ENCODE data around the gene GPC6.

Gene GPC6

GRCh38 chr13:93915269-93915809 is 688.7 kb downstream of the GPC6 start:
- TF ChIP-seq, protein P1, sequence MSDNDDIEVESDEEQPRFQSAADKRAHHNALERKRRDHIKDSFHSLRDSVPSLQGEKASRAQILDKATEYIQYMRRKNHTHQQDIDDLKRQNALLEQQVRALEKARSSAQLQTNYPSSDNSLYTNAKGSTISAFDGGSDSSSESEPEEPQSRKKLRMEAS (IDR thresholded peaks at IDR 0.05; ENCODE audit: low read depth, low read length), result no peak
- no peak for TF ChIP-seq MYC (IDR thresholded peaks at IDR 0.05; ENCODE audit: low read depth, low read length)
- no peak for DNase-seq (ENCODE audit: low read depth)
- H3K4me3 ChIP-seq (ENCODE audit: low read depth, low read length), result no peak overlapping the region

DNA sequence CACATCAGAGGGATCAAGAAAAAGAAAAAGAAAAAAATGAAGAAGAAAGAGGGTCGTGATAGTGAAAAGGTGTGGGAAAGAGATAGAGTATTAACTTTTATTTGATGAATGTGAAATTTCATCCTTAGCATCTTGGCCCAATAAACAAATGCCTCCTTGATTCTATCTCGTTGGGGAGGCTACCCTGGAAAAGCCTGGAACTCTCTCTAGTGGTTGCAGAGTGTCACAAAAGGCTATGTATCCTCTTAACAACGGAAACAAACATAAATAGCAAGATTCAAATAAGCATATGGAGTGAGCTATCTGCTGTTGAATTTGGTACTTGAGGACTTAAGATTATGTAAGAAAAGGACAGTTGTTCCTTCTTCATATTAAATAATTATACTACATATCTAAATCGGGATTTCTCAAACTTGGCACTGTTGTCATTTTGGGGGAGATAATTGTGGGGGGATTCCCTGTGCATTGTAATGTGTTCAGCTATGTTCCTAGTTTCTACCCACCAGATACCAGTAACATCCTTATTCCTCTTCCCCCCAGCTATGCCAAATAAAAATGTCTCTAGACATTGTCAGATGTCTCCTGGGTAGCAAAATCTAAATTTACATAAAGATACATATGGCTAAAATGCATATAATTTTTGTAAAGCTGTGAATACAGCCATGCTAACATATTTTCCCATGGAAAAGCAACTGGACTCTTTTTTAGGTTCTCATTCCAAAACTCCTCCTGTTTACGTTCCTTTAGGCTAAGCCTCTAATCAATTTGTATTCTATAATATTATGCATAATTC is 695.7 kb downstream of the GPC6 start:
- H3K4me3 ChIP-seq (ENCODE audit: low read depth, low read length), result no peak overlapping the region
- TF ChIP-seq, protein P2, sequence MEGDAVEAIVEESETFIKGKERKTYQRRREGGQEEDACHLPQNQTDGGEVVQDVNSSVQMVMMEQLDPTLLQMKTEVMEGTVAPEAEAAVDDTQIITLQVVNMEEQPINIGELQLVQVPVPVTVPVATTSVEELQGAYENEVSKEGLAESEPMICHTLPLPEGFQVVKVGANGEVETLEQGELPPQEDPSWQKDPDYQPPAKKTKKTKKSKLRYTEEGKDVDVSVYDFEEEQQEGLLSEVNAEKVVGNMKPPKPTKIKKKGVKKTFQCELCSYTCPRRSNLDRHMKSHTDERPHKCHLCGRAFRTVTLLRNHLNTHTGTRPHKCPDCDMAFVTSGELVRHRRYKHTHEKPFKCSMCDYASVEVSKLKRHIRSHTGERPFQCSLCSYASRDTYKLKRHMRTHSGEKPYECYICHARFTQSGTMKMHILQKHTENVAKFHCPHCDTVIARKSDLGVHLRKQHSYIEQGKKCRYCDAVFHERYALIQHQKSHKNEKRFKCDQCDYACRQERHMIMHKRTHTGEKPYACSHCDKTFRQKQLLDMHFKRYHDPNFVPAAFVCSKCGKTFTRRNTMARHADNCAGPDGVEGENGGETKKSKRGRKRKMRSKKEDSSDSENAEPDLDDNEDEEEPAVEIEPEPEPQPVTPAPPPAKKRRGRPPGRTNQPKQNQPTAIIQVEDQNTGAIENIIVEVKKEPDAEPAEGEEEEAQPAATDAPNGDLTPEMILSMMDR (IDR thresholded peaks at IDR 0.05; ENCODE audit: low read depth, low read length), result no peak
- TF ChIP-seq, protein P1 (IDR thresholded peaks at IDR 0.05; ENCODE audit: low read depth, low read length), result no peak
- TF ChIP-seq POLR2A (IDR thresholded peaks at IDR 0.05; ENCODE audit: extremely low read depth, insufficient read length) (no peak), MYC (IDR thresholded peaks at IDR 0.05; ENCODE audit: low read depth, low read length) (no peak)
- no peak for DNase-seq (ENCODE audit: low read depth)

DNA sequence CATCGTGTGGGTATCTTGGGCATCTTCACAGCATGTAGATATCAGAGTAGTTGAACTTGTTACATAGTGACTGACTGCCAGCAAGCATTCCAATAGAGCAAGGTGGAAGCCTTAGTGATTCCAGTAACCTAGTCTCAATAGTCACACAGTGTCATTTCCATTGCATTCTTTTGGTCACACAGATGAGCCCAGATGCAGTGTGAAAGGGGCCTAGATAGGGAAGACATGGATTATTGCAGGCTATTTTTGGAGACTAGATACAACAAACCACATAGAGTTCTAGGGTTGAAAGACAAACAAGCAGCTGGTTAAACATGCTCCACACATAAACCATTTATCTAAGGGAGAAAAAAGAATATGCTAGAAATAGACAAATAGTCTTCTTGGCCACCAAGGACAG is 699.4 kb downstream of the GPC6 start:
- TF ChIP-seq, protein P2 (IDR thresholded peaks at IDR 0.05; ENCODE audit: low read depth, low read length), result no peak
- TF ChIP-seq, protein P1 (IDR thresholded peaks at IDR 0.05; ENCODE audit: low read depth, low read length), result no peak
- TF ChIP-seq POLR2A (IDR thresholded peaks at IDR 0.05; ENCODE audit: extremely low read depth, insufficient read length) (no peak), MYC (IDR thresholded peaks at IDR 0.05; ENCODE audit: low read depth, low read length) (no peak)
- H3K4me3 ChIP-seq (ENCODE audit: low read depth, low read length), result no peak overlapping the region
- no peak for DNase-seq (ENCODE audit: low read depth)

DNA sequence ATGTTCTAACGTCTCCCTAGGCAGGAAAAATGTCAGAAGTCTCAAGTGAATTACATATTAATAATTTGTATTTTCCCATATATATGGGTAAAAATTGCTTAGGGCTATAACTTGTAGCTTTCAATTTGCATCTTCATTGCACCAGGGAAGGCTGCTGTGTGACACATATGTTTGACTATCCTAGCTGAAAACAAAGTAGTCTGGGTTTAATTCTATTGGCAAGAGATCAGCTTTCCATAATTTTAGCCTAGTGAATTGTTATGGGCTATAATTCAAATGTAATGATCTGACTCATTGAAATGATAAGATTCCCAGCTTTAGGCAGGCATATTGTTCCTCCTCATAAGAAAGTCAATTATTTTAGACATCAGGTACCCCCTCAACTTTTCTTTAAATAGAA is 699.8 kb downstream of the GPC6 start:
- TF ChIP-seq, protein P1 (IDR thresholded peaks at IDR 0.05; ENCODE audit: low read depth, low read length), result no peak
- TF ChIP-seq MYC (IDR thresholded peaks at IDR 0.05; ENCODE audit: low read depth, low read length) (no peak), POLR2A (IDR thresholded peaks at IDR 0.05; ENCODE audit: extremely low read depth, insufficient read length) (no peak)
- TF ChIP-seq, protein P2 (IDR thresholded peaks at IDR 0.05; ENCODE audit: low read depth, low read length), result no peak

GRCh38 chr13:93927431-93927830 is 700.8 kb downstream of the GPC6 start:
- no peak overlapping the region for H3K4me3 ChIP-seq (ENCODE audit: low read depth, low read length)
- no peak for DNase-seq (ENCODE audit: low read depth)
- TF ChIP-seq MYC (IDR thresholded peaks at IDR 0.05; ENCODE audit: low read depth, low read length), result no peak
- TF ChIP-seq, protein P2 (IDR thresholded peaks at IDR 0.05; ENCODE audit: low read depth, low read length), result no peak
- TF ChIP-seq, protein P1 (IDR thresholded peaks at IDR 0.05; ENCODE audit: low read depth, low read length), result no peak
- TF ChIP-seq POLR2A (IDR thresholded peaks at IDR 0.05; ENCODE audit: extremely low read depth, insufficient read length), result no peak

More for the DNA sequence above, 699.8 kb downstream of the GPC6 start:
- no peak for DNase-seq (ENCODE audit: low read depth)
- H3K4me3 ChIP-seq (ENCODE audit: low read depth, low read length), result no peak overlapping the region

GRCh38 chr13:93932901-93933300 is 706.3 kb downstream of the GPC6 start:
- no peak for DNase-seq (ENCODE audit: low read depth)
- no peak for TF ChIP-seq MYC (IDR thresholded peaks at IDR 0.05; ENCODE audit: low read depth, low read length)
- no peak for TF ChIP-seq POLR2A (IDR thresholded peaks at IDR 0.05; ENCODE audit: extremely low read depth, insufficient read length)
- TF ChIP-seq, protein P1 (IDR thresholded peaks at IDR 0.05; ENCODE audit: low read depth, low read length), result no peak
- no peak overlapping the region for H3K4me3 ChIP-seq (ENCODE audit: low read depth, low read length)

Data from NB4 (cell line).